ENCODE data around the gene LSS.

The LSS gene

GRCh38 chr21:46218906-46219590 is 9.5 kb downstream of the LSS start:
- DNase-seq (ENCODE audit: low spot score): no peak

DNA sequence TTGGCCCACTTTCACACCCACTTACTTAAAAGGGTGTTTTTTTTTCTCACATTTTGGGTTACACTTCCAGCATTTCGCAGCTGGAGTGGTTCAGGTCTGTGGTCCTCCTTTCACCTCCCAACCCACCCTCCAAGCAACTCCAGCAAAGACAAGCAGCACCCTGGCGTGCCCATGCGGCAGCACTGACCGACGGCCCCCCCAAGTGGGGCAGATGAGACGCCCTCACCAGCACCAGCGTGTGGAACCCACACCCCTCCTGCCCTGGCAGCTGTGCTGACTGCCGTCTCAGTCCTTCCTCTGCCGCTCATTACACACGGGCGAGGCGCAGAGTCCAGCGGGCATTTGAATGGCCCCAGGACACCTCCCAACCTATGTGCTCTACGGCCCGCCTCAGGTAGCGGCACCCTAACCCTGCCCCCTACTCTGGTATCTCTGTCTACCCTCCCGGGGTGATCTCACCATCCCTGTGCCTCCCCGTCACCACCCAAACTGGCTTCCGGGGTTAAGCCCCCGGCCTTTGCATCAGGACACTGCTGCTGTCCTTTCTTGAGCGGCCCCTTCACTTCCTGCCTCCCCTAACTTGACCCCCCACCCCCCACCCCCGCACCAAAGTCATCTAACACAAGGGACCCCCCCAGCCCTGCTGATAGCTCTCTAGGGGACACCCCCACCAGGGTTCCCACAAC is 10.9 kb downstream of the LSS start:
- no peak for DNase-seq (ENCODE audit: low spot score)

DNA sequence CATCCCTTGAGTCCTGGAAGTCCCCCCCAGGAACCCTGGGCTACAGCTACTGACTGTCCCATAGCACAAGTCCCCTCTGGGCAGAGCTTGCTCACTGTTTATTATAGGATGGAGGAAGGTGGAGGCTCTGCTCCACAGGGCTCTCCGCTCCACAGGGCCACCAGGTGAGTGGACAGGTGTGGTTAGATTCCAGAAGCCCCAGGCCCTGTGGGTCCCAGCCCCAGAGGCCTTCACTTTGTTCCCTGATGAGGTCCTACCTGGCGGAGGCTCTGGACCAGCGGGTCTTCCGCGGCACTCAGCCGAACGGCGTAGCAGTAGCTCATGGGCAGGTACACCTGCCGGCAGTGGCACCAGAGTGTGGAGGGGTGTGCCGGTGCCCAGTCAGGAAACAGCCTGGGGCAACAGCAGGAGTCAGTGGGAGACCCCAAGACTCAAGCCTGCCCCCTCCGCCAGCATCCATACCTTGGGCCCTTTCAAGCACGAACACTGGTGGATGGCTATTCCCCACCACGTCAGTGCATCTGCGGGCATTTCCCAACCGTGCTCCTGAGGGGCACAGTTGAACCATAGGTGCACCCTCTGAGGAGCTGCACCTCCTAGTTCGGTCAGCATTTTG is 12.3 kb downstream of the LSS start:
- no peak for DNase-seq (ENCODE audit: low spot score)

GRCh38 chr21:46215436-46216131 is 13.0 kb downstream of the LSS start:
- no peak for DNase-seq (ENCODE audit: low spot score)

DNA sequence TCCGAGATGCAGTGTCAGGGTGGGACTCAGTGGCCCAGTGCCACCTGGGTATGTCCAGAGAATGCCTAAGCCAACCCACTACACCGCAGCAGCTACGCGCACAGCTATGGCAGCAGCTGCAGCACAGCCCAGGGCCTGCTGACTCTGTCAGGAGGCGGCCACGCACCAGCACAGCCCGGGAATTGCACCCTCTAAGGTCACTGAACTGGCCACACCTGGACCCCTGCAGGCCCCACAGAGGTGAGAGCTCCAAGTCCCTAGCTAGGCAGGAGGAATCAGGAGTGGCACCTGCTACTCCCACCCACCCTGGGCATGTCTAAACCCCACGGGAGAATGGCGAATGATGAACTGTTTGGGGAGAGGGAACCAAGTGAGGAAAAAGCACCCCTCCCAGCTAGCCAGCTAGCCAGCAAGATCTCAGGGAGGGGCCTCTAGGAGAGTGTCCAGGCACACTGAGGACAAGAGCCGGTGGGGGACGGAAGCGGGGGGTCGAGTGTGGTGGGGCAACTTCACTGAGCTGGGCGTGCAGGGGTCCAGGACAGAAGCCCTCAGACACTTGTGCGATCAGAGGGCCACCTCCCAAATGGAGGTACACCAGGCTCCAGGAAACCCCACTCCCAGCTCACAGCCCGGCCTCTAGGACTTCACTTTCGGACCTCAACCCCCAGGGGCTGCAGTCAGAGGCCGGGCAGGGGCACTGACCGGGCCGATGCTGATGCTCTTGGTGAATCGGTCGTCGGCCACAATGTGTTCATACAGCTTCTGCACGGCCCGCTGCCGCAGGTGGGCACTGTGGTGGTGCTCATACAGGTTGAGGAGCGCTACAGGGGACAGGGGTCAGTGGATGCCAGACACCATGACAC is 13.9 kb downstream of the LSS start:
- no peak for DNase-seq (ENCODE audit: low spot score)

GRCh38 chr21:46213620-46214286 is 14.8 kb downstream of the LSS start:
- no peak for DNase-seq (ENCODE audit: low spot score)

DNA sequence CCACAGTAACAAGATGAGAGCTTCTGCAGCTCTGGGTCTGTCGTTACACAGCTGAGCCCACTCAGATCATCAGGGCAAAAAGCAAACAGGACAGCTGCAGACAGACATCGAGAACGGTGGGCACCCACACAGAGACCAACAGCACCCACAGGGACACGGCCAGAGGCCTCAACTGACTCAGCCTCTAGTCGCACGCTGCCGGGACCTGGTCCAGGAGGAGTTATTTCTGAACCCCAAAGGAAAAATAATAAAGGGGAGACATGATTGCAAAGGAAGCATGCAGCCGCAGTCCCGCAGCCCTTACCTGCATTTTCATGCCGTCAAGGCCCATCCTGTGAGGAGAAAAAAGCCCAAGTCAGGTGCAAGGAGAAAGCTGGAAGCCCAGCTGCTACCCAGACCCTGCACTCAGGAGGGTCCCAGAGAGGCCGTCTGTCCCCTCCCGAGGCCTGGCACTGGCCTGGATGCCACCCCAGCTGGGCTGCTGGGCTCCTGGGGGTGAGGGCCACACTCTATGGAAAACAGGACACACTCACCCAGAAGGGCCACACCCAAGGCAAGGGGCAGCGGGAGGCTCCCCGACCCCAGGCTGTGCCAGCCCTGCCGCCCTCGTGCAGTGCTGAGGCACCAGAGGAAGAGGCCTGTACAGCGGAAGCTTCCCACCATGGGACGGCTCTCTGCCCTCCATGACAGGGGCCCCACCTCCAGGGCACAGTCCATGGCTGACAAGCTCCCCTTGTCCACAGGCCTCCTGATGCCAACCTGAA is 15.7 kb downstream of the LSS start:
- DNase-seq (ENCODE audit: low spot score): no peak

- DNase-seq (ENCODE audit: low spot score): no peak
These were observed 16.5 kb downstream of the LSS start for GRCh38 chr21:46211786-46212720.

DNA sequence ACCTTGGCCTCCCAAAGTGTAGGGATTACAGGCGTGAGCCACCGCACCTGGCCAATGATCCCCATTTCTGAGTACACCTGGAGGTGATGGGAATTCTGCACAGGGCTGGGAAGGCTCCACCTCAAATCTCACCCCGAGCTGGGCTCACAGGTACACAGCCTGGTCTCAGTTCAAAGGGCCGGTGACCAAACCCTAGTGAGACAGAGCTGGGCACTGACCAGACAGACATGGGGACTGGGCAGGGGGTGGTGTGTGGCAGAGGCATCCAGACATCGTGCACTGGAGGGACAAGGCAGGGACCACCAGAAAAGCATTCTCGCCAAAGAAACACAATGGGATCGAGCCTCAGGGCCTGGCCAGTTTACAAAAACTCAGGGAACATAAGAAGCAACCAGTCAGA is 17.2 kb downstream of the LSS start:
- DNase-seq (ENCODE audit: low spot score): no peak

- DNase-seq (ENCODE audit: low spot score): no peak
These were observed 18.0 kb downstream of the LSS start for GRCh38 chr21:46210378-46211136.

GRCh38 chr21:46208761-46209721 is 19.5 kb downstream of the LSS start:
- no peak for DNase-seq (ENCODE audit: low spot score)

DNA sequence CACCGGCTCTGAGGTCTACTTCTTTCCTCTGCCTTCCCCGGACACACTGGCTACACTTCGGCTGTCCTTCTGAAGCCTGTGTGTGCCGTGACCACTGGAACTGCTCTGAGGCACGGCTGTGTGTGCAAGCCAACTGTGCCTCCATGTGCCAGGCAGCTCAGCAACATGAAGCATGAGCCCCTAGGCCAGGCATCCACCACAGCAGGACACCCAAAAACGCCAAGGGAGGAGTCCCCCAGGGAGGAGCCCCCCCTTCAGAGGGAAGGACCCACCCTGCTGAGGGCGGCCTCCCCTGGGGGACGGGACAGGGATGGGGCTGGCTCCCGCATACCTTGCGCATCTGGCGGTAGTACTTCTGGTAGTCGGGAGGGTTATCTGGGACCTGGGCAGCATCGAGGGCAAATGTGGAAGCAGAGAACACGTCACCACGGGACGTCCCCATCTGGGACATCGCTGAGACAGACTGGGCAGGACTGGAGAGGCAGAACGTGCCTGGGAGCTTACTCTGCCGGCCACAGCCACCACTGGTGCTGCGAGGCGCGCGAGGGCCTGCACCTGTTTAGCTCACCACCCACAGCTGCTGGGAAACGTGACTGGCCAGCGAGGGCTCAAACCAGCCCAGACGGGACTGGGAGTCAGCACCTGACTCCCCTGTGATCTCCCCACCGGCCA is 20.5 kb downstream of the LSS start:
- no peak for DNase-seq (ENCODE audit: low spot score)

- DNase-seq (ENCODE audit: low spot score): no peak
These were observed 21.3 kb downstream of the LSS start for GRCh38 chr21:46207006-46207919.

DNA sequence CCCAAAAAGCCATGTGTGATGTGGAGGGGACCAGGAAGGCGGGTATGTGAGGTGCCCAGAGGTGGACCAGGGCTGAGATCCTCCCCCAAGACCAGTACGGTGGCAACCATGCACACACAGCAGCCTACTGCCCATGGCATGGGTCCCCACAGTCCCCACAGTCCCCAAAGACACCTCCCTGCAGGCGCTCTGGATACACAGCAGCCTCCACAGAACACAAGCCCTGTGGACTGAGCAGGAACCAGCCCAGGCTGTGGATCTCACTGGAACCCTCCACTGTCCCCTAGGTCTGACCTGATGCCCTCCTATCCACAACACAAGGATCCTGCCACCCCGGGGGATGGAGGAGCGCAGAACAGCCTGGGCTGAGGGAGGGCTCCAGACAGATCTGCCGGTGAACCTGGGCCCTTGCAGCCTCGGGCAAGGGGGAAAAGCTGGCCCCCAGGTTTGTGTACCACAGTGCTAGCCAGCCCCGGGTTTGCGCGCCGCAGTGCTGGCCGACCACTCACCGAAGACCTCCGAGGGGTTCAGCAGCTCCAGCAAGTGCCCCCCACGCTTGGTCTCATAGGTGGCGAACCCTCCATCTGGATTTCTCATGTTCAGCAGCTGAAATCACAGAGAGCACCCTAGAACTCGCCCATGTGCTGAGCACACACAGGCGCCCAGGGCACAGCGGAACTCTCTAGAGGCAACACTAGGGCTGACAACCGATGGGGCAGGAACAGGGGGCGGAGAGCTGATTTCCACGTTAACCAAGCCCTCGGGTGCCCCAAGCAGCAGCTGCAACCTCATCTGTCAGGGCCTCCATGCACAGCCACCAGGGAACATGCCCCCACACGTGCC is 22.2 kb downstream of the LSS start:
- no peak for DNase-seq (ENCODE audit: low spot score)

- no peak for DNase-seq (ENCODE audit: low spot score)
These were observed 22.8 kb downstream of the LSS start for GRCh38 chr21:46205766-46206162.
